Activated CD4-positive, alpha-beta T cell treated with anti-CD3 and anti-CD28 coated beads for 36 hours (primary cell): ENCODE results near the gene CHST15. TPM values are rescaled to one million over a fixed set of nuclear protein-coding genes. Genes with fewer than 3 reads are reported as not detected.

Experiments used
- ATAC-seq: fragments of 200-7000 bp; cut with Tn5 transposase; one replicate; pipeline ENCODE4 v1.10.0; 2021; ENCODE audit warnings: mild to moderate bottlenecking, moderate library complexity
- CTCF ChIA-PET: fragments of 350-600 bp; sonication (Branson Sonifier 250); formaldehyde crosslinking; loops from one replicate; lab custom pipeline; 2021; ENCODE audit warnings: antibody characterized with exemption; lab: Charles Lee
- POLR2A ChIA-PET: fragments of 350-600 bp; sonication (Branson Sonifier 250); formaldehyde crosslinking; loops from one replicate; lab custom pipeline; 2021; ENCODE audit warnings: antibody characterized with exemption, inconsistent platforms; lab: Charles Lee
- DNase-seq: peaks from one replicate; pipeline ENCODE4 v3.0.0-alpha.2; 2020
- H3K27ac Mint-ChIP-seq: one replicate; pipeline ENCODE4 v1.8.0; 2021; ENCODE audit warnings: mixed read lengths
- H3K27me3 Mint-ChIP-seq: one replicate; pipeline ENCODE4 v1.8.0; 2021; ENCODE audit warnings: mixed read lengths
- H3K36me3 Mint-ChIP-seq: one replicate; pipeline ENCODE4 v1.8.0; 2021; ENCODE audit warnings: low read depth, mixed read lengths
- H3K4me1 Mint-ChIP-seq: one replicate; pipeline ENCODE4 v1.8.0; 2021; ENCODE audit warnings: mixed read lengths
- H3K4me3 Mint-ChIP-seq: one replicate; pipeline ENCODE4 v1.8.0; 2021; ENCODE audit warnings: mild to moderate bottlenecking, moderate library complexity, mixed read lengths
- H3K9me3 Mint-ChIP-seq: one replicate; pipeline ENCODE4 v1.8.0; 2021; ENCODE audit warnings: low read depth, mixed read lengths
- intact Hi-C, 2 experiments: fragments of 100-400 bp; cut with DNase I in 1 of 2; cut with micrococcal nuclease in 1 of 2; formaldehyde crosslinking; loops; one replicate each; pipeline versions ENCODE4 v1.14.2 to v1.15.1; 2022 to 2024; cut with DNase I, micrococcal nuclease
- total RNA-seq, 2 experiments: library from RNA; stranded (reverse); gene quantifications; one replicate each; pipeline ENCODE4 v1.2.3, GENCODE V29; 2021

Gene CHST15
- total RNA-seq, 2 experiments from 2014 or later: 0.40 to 0.43 TPM

GRCh38 chr10:124017729-124018128 is 75.7 kb downstream of the CHST15 start:
- intact Hi-C loops: no loop called here
- ChIA-PET CTCF (no interaction called here), POLR2A (no interaction called here)
- no peak for ATAC-seq
- H3K36me3 Mint-ChIP-seq: no peaks in the 10 kb centered on the region
- no peaks in the 10 kb centered on the region for H3K4me1 Mint-ChIP-seq
- H3K27ac Mint-ChIP-seq: no peak overlapping the region
- peaks cover 9% of the 10 kb centered on the region for H3K9me3 Mint-ChIP-seq
- H3K4me3 Mint-ChIP-seq: no peak overlapping the region
- no peak for DNase-seq
- H3K27me3 Mint-ChIP-seq: no peaks in the 10 kb centered on the region

DNA sequence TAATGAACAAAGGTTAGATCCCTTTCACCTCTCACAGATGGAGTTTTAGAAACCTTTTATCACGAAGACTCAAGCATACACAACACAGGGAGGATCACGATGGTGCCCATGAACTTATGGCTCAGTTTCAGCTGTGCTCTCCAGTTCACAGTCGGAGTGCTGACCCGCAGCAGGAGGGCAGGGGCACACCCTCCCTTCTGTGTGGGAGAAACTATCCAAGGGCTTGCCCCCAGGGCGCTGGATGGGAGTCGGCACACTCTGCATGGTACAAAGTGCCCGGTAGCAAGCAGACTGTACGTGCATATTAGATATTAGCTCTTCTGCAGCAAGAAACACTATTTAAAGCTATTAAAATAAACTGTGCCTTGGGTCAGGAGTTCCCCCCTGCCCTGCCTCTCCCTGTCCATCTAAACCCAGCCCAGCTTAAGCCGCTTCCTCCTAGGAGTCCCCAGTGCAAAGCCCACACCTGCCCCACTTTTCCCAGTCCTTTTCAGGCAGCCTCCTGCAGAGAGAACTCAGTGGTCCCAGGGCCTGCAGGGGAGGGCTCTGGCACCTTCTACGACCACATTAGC is 76.5 kb downstream of the CHST15 start:
- no peaks in the 10 kb centered on the region for H3K36me3 Mint-ChIP-seq
- H3K27me3 Mint-ChIP-seq: no peaks in the 10 kb centered on the region
- ChIA-PET CTCF (interaction anchor here (1.0 to 1.1 kb wide), 2 partner anchors 372 to 796 kb away, joined by 3 read pairs; no protein-coding TSS in a partner anchor), POLR2A (no interaction called here)
- H3K27ac Mint-ChIP-seq: no peak overlapping the region
- no peak overlapping the region for H3K4me3 Mint-ChIP-seq
- intact Hi-C loops: no loop called here
- H3K4me1 Mint-ChIP-seq: no peaks in the 10 kb centered on the region
- no peak for DNase-seq
- no peak for ATAC-seq
- H3K9me3 Mint-ChIP-seq: peaks cover 9% of the 10 kb centered on the region

DNA sequence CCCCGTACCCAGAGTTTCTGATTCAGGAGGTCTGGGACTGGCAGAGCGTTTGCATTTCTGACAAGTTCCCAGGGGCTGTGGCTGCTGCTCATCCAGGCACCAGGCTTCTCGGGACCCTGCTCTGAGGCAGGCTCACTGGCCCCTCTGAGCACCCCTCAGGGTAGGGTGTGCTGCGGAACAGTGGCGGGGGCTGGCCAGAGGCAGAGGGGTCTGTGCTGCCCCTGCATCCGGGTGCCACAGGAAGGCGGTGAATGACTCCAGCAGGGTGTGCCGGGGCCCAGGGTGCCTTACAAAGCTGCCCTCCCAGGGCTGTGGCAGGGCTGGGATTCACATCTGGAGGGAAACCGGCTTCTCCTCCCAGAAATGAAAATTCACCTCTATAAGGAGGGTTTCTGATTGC is 77.4 kb downstream of the CHST15 start:
- intact Hi-C loops: no loop called here
- H3K27me3 Mint-ChIP-seq: no peaks in the 10 kb centered on the region
- H3K4me1 Mint-ChIP-seq: no peaks in the 10 kb centered on the region
- ChIA-PET POLR2A (no interaction called here), CTCF (interaction anchor here (1.0 to 1.1 kb wide), 2 partner anchors 373 to 797 kb away, joined by 3 read pairs; no protein-coding TSS in a partner anchor)
- no peak for ATAC-seq
- no peak overlapping the region for H3K4me3 Mint-ChIP-seq
- no peaks in the 10 kb centered on the region for H3K36me3 Mint-ChIP-seq
- DNase-seq: no peak
- H3K9me3 Mint-ChIP-seq: peaks cover 9% of the 10 kb centered on the region
- no peak overlapping the region for H3K27ac Mint-ChIP-seq

DNA sequence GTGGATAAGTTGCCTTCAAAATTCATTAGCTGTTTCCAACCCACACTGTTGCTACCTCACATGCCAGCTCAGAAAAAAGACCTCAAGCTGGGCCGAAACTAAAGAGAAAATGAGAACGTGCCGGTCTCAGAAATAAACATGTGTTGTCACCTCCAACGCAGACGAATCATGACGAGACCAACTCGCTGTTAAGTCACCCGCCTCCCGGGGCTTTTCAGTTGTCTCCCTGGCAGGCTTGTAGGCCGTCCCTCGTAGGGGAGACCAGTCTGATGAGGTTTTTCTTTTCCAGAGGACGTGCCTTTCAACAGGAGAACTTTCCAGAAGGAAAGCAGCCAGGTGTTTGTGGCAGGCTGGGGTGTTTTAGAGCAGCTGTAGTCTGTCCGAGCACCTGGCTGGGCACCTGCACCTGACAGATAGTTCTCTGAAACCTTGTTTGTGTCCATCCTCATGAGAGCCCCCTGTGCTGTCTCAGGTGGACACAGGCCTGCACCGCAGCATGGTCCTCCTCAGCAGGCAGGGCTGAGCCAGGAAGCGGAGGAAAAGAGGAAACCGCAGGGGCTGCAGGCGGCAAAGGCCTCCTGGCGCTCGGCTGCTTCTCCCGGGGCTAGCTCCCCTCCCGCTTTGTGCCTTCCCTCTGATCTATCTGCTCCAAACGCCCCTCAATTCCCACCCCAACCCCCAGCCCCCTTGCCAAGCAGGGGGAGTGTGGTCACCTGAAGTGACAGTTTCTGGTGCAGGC is 78.8 kb downstream of the CHST15 start:
- H3K4me3 Mint-ChIP-seq: no peak overlapping the region
- no peaks in the 10 kb centered on the region for H3K27me3 Mint-ChIP-seq
- ATAC-seq: no peak
- H3K9me3 Mint-ChIP-seq: peaks cover 9% of the 10 kb centered on the region
- no peak for DNase-seq
- H3K27ac Mint-ChIP-seq: no peak overlapping the region
- ChIA-PET CTCF (no interaction called here), POLR2A (no interaction called here)
- intact Hi-C loops: no loop called here
- no peaks in the 10 kb centered on the region for H3K4me1 Mint-ChIP-seq
- no peaks in the 10 kb centered on the region for H3K36me3 Mint-ChIP-seq

DNA sequence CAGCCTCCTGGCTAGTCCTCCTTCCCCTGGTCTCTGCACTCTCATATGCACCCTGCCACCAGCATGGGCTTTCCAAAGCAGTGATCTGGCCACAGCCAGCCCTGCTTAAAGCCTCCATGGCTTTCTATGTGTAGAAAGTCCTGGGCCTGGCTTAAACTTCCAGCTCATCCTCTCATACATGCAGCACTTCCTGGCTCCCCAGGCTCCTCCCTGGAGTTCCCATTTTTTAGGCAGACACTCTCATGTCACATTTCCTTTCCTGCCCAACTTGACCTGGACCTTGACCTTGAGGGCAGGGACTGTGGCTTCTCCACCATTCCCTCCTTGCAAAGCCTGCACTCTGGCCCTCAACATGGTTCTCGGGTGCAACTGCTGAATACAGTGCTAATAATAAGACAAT is 79.5 kb downstream of the CHST15 start:
- no peaks in the 10 kb centered on the region for H3K36me3 Mint-ChIP-seq
- intact Hi-C loops: no loop called here
- H3K4me3 Mint-ChIP-seq: no peak overlapping the region
- no peak for ATAC-seq
- no peak overlapping the region for H3K27ac Mint-ChIP-seq
- H3K4me1 Mint-ChIP-seq: no peaks in the 10 kb centered on the region
- no peak for DNase-seq
- no peaks in the 10 kb centered on the region for H3K27me3 Mint-ChIP-seq
- ChIA-PET POLR2A (no interaction called here), CTCF (no interaction called here)
- peaks cover 9% of the 10 kb centered on the region for H3K9me3 Mint-ChIP-seq

DNA sequence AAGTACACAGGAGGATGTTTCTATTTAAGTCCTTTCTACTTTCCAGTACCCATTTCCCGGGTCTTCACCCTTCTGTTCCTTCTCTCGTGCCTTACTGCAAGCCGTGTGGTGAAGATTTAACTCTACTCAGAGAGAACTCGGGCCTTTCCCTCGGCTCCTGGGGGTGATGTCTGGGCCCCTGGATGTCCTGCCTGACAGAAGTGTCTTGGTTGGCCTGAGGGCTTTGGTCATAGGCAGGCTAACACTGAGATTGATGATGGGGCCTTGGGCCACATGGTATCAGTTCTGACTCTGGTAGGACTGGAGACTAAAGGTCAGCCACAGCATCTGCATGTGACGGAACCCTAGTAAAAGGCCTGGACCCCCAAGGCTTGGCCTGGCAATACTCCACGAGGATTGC is 80.4 kb downstream of the CHST15 start:
- Mint-ChIP-seq H3K27me3 (no peaks in the 10 kb centered on the region), H3K9me3 (peaks cover 9% of the 10 kb centered on the region), H3K4me1 (no peaks in the 10 kb centered on the region), H3K27ac (no peak overlapping the region), H3K4me3 (no peak overlapping the region), H3K36me3 (no peaks in the 10 kb centered on the region)
- ChIA-PET POLR2A (no interaction called here), CTCF (no interaction called here)
- intact Hi-C loops: no loop called here
- ATAC-seq (no peak), DNase-seq (no peak)

DNA sequence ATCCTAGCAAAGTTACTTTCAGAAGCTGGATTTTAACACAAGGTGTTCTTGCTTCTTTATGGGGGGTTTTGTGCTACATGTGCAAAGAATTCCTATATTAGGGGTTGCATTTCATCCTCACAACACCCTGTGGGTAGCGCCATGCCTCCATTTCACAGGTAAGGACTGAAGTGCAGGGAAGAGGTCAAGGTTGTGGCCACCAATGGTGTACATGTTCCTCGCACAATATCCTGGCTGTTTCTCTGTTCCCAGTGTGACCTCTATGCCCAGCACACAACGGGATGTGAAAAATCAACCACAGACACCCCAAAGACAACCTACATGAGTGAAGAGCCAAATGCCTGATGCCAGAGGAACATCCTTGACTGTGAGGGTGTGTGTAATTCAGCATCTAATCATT is 80.8 kb downstream of the CHST15 start:
- H3K4me3 Mint-ChIP-seq: no peak overlapping the region
- ChIA-PET CTCF (no interaction called here), POLR2A (no interaction called here)
- no peak for DNase-seq
- no peak for ATAC-seq
- no peaks in the 10 kb centered on the region for H3K36me3 Mint-ChIP-seq
- peaks cover 9% of the 10 kb centered on the region for H3K9me3 Mint-ChIP-seq
- H3K27ac Mint-ChIP-seq: no peak overlapping the region
- no peaks in the 10 kb centered on the region for H3K27me3 Mint-ChIP-seq
- intact Hi-C loops: no loop called here
- no peaks in the 10 kb centered on the region for H3K4me1 Mint-ChIP-seq

DNA sequence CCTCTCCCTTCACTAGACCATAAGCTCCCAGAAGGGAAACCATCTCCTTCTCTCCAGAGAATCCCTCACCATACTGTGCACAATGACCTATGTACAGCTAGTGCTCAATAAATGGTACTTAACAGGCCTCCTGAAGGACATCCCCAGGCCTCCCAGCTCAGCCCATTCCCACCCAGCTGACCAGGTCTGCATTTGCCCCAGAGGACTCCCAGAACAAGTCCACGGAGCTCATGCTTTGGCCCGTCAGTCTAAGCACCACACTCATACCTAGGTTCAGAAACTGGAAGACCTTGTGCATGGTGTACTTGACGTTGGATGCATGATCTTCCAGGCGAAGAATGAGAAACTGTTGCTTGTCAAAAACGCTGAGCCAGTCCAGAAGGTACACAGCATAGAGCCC is 81.3 kb downstream of the CHST15 start:
- Mint-ChIP-seq H3K36me3 (no peaks in the 10 kb centered on the region), H3K27ac (no peak overlapping the region), H3K4me3 (no peak overlapping the region), H3K9me3 (peaks cover 9% of the 10 kb centered on the region), H3K4me1 (no peaks in the 10 kb centered on the region), H3K27me3 (no peaks in the 10 kb centered on the region)
- ATAC-seq (no peak), DNase-seq (no peak)
- intact Hi-C loops: no loop called here
- CTCF ChIA-PET: no interaction called here
- POLR2A ChIA-PET: no interaction called here

DNA sequence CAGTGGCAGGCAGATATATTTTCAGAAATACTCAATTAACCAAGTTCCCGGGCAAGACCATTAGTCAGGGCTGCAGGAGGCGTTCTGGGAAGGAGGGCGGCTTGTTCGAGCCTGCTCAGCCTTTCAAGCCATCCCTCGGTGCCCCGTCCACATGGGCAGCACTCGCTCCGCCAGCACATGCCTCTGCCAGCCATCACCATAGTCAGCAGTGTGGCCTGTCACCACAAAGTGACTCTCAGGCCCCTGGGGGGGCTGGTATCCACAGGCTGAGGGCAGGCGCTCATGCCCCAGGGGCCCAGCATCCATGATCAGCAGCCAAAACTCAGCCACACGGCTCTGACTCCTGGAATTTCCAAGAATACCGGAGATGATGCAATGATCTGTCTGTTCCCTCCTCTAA is 81.9 kb downstream of the CHST15 start:
- ChIA-PET POLR2A (no interaction called here), CTCF (no interaction called here)
- intact Hi-C loops: no loop called here
- H3K27me3 Mint-ChIP-seq: no peaks in the 10 kb centered on the region
- H3K36me3 Mint-ChIP-seq: no peaks in the 10 kb centered on the region
- H3K9me3 Mint-ChIP-seq: peaks cover 9% of the 10 kb centered on the region
- no peak overlapping the region for H3K27ac Mint-ChIP-seq
- no peaks in the 10 kb centered on the region for H3K4me1 Mint-ChIP-seq
- no peak for DNase-seq
- ATAC-seq: no peak
- no peak overlapping the region for H3K4me3 Mint-ChIP-seq

DNA sequence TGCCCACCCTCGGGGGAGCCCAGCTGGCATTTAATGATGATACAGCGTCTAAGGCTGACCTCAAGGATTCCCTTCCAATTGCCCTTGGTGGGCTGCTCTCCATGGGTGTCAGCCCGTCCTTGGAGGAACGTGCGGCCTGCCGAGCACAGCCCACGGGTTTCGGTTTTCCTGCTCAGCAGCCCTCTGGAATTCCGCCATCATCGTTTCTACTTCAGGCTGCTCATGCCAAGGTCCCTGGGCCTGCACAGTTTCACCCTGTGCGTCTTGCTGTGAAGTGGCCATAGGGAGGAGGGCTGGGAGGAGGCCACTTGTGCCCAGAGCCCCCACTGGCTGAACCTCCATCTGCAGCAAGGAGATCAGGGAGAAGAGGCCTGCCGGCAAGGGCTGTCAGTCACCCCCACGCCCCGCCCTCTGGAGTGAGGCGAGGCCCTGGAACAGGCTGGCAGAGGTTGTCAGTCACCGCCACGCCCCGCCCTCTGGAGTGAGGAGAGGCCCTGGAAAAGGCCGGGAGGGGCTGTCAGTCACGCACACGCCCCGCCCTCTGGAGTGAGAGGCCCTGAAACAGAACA is 82.8 kb downstream of the CHST15 start:
- no peaks in the 10 kb centered on the region for H3K36me3 Mint-ChIP-seq
- no peak for ATAC-seq
- peaks cover 9% of the 10 kb centered on the region for H3K9me3 Mint-ChIP-seq
- no peaks in the 10 kb centered on the region for H3K27me3 Mint-ChIP-seq
- intact Hi-C loops: no loop called here
- ChIA-PET POLR2A (no interaction called here), CTCF (no interaction called here)
- H3K4me3 Mint-ChIP-seq: no peak overlapping the region
- no peaks in the 10 kb centered on the region for H3K4me1 Mint-ChIP-seq
- no peak overlapping the region for H3K27ac Mint-ChIP-seq
- DNase-seq: no peak

DNA sequence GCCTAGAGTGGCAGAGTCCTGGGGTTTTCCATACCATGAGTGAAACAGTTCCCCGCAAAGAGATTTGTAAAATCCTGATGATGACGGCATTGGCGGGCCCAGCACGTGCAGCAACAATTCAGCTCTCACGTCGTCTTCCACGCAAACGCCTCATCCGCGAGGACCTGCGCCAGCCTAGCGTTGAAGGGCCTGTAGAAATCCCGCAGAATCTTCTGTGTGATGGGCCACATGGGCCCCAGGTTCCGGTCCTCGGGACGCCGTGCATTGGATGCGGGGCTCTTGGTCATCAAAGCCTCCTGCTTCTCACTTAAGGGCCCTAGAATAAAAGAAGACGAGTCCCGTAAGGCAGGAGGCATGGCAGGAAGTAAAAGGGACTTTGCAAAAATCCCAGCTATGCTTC is 83.4 kb downstream of the CHST15 start:
- H3K27ac Mint-ChIP-seq: no peak overlapping the region
- CTCF ChIA-PET: no interaction called here
- no peak overlapping the region for H3K4me3 Mint-ChIP-seq
- ATAC-seq (no peak), DNase-seq (no peak)
- H3K36me3 Mint-ChIP-seq: no peaks in the 10 kb centered on the region
- POLR2A ChIA-PET: no interaction called here
- no peaks in the 10 kb centered on the region for H3K27me3 Mint-ChIP-seq
- intact Hi-C loops: no loop called here
- H3K4me1 Mint-ChIP-seq: no peaks in the 10 kb centered on the region
- H3K9me3 Mint-ChIP-seq: peaks cover 9% of the 10 kb centered on the region
